HG03025 (cell line): Measurements from ENCODE around the gene PTH1R.

Experiments used
- ATAC-seq: cut with Tn5 transposase; IDR thresholded peaks from one replicate; pipeline ENCODE4 v1.9.1; 2021; ENCODE audit warnings: mild to moderate bottlenecking, moderate library complexity; ENCODE audit not compliant: unreplicated experiment, low FRiP score

Gene PTH1R

DNA sequence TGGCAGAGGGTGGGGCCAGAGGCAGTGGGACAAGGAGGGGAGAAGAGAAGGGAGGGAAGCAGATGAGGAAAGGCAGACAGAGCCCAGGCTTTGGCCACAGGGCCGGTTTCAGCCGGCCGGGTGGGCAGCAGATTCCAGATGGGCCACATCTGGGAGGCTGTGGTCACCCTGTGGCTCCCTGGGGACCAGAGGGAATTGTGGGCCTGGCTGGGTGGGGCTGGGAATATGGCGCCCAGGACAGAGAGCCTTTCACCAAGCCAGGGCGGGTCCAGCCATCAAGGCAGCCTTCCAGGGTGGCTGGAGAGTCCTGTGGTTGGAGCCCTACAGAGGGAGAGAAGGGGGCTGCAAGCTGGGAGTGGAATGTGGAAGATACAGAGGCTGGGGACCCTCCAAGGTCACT is 18.9 kb downstream of the PTH1R start:
- no peak for ATAC-seq

GRCh38 chr3:46897031-46897430 is 19.5 kb downstream of the PTH1R start:
- ATAC-seq: no peak

DNA sequence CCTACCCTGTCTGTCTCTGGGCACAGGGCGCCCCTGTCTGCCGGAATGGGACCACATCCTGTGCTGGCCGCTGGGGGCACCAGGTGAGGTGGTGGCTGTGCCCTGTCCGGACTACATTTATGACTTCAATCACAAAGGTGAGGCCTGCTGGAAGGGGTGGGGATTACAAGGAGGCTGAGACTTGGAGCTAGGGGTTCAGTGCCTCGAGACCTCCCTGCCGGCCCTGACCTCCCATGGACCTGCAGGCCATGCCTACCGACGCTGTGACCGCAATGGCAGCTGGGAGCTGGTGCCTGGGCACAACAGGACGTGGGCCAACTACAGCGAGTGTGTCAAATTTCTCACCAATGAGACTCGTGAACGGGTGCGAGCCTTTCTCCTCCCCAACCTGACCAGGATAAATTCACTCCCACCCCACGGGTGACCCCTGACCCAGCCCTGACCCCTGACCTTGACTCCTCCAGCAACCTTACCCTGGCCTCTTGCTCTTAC is 20.4 kb downstream of the PTH1R start:
- no peak for ATAC-seq

DNA sequence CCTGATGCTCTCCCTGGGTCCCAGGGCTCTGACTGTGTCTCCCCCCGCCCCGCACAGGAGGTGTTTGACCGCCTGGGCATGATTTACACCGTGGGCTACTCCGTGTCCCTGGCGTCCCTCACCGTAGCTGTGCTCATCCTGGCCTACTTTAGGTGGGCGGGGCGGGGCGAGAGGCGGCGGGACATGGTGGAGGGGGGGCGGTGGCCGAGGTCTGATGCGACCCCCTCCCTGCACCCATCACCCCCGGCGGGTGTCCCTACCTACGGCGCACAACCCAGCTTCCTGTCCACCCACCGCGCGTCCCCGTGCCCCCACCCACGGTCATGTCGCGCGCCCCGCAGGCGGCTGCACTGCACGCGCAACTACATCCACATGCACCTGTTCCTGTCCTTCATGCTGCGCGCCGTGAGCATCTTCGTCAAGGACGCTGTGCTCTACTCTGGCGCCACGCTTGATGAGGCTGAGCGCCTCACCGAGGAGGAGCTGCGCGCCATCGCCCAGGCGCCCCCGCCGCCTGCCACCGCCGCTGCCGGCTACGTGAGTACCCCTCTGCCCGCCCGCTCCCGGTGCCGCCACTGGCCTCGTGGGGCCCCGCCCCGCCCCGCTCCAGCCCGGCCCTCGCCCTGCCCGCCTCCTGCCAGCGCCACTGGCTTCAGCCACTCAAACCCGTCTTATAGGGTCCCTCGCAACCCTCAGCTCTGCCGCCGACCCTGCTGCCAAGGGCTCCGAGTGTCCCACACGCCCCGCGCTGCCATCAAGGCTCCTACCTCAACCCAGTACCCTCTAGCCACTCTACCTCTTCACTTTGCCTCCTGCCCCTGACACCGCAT is 21.0 kb downstream of the PTH1R start:
- no peak for ATAC-seq

- no peak for ATAC-seq
Measured at GRCh38 chr3:46899151-46900006, 21.9 kb downstream of the PTH1R start.

- no peak for ATAC-seq
Measured at GRCh38 chr3:46900007-46900292, 22.4 kb downstream of the PTH1R start.

- no peak for ATAC-seq
Measured at GRCh38 chr3:46900356-46900755, 22.8 kb downstream of the PTH1R start.

DNA sequence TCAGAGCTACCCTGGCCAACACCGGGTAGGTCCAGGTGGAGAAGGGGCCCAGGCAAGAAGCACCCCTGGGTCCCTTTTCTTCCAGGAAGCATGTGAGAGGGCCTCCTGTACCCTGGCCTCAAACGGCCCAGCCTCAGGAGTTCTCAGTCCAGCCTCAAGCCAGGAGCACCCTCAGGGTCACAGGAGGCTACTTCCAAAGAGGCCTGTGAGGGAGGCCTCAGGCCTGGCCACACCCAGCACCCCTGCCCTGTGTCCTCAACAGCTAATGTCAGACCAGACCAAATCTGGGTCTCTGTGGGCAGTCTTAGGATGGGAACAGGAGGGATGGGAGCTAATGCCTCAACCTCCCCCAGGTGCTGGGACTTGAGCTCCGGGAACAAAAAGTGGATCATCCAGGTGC is 23.5 kb downstream of the PTH1R start:
- no peak for ATAC-seq

GRCh38 chr3:46901591-46902187 is 24.2 kb downstream of the PTH1R start:
- ATAC-seq: no peak

DNA sequence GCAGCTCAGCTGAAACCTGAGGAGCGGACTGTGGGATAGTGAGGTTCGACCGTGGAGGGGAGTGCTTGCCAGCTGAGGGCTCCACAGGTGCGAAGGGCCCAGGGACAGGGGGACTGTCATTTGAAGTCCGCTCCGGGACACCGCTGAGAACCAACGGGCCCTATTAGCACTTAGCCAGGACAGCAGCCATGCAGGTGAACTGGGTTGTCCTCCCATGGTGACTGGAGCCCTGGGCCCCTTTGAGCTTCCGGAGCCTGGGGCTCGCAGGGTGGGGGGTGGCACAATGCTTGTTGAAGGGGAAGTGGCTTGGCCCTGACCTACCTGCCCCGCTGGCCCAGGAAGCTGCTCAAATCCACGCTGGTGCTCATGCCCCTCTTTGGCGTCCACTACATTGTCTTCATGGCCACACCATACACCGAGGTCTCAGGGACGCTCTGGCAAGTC is 24.7 kb downstream of the PTH1R start:
- no peak for ATAC-seq

DNA sequence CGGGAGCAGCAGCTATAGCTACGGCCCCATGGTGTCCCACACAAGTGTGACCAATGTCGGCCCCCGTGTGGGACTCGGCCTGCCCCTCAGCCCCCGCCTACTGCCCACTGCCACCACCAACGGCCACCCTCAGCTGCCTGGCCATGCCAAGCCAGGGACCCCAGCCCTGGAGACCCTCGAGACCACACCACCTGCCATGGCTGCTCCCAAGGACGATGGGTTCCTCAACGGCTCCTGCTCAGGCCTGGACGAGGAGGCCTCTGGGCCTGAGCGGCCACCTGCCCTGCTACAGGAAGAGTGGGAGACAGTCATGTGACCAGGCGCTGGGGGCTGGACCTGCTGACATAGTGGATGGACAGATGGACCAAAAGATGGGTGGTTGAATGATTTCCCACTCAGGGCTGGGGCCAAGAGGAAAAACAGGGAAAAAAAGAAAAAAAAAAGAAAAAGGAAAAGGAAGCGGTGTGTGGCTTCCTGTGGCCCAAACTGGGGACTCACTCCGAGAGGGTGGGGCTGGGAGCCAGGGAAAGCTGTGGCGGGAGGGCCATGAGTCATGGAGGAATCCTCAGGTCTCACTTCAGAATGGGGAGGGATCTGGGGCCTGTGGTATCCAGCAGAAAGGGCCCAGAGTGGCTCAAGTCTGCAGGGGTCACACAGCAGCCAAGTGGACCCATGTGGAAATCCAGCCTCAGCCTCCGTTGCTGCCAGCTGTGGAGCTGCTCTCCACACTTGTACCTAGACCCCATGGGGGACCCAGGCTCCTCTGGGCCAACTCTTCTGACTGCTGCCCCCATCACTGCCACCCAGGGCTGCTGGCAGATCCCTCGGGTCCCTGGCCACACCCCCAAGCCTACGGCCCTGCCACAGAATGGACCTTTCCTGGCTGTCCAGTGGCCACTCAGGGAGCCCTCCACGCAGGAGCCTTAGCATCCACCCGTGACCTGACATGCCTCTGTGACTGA is 26.1 kb downstream of the PTH1R start:
- ATAC-seq: no peak

- ATAC-seq: no peak
Measured at GRCh38 chr3:46904303-46905212, 27.0 kb downstream of the PTH1R start.

- ATAC-seq: no peak
Measured at GRCh38 chr3:46905213-46905560, 27.7 kb downstream of the PTH1R start.

DNA sequence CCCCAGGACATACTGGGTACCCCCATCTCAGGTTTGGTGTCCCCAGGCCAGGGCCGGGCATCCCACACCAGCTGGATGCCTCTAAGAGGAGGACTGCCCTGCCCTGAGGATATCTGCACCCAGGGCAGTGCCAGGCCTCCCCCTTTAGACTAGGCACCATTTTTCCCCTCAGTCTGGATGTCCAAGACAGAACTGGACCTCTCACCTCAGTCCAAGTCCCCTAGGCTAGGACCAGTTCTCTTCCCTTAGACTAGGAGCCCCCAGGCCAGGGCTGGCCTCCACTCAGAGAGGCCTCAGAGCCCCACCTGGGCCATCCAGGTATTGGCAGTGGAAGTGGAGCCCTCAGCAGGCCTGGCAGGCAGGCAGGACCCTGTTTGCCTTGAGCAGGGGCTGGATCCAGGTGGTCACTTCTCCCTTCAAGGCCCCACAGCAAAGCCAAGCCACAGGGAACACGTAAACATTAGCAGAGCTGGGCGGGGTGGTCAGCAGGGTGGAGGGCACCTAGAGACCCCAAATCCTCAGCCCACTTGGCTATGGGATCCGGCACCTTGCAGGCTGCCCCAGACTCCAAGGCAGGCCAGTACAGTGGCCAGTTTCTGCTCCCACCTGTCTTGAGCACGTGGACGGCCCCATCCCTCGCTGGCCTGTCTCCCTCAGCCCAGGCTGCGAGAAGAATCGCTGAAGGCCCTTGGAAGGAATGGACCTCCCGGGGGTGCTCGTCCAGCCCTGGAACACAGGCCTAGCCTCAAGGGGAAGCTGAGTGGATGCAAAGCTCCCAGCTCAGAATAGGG is 28.3 kb downstream of the PTH1R start:
- no peak for ATAC-seq

DNA sequence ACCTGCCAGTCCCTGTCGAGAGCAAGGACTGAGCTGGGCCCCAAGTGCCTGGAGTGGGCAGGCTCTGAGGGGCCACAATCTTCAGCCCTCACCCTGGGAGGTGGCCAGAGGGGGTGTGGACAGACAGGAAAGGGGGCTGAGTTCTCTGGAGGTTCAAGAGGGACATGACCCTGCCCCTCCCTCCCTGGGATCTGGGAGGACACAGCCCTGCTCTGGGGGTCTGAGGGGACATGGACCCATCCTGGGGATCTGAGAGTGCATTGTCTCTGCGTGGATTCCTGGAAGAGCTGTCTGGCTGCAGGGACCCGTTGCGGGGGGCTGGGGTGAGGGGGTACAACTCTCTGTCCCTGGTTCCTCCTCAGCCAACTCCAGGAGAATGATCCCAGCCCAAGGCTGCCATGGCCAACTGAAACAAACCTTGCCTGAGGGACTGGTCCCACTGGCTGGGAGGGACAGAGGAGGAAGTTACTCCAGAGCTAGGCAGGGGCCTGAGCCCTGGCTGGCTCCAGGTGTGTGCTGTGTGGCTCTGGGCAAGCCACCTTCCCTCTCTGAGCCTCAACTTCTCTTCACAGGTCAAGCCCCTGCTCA is 29.0 kb downstream of the PTH1R start:
- no peak for ATAC-seq

- ATAC-seq: no peak
Measured at GRCh38 chr3:46907271-46907670, 29.8 kb downstream of the PTH1R start.

- ATAC-seq: no peak
Measured at GRCh38 chr3:46907960-46908293, 30.4 kb downstream of the PTH1R start.

GRCh38 chr3:46908294-46908985 is 30.9 kb downstream of the PTH1R start:
- no peak for ATAC-seq
